ENCODE measurements around the gene DMKN.

DNA sequence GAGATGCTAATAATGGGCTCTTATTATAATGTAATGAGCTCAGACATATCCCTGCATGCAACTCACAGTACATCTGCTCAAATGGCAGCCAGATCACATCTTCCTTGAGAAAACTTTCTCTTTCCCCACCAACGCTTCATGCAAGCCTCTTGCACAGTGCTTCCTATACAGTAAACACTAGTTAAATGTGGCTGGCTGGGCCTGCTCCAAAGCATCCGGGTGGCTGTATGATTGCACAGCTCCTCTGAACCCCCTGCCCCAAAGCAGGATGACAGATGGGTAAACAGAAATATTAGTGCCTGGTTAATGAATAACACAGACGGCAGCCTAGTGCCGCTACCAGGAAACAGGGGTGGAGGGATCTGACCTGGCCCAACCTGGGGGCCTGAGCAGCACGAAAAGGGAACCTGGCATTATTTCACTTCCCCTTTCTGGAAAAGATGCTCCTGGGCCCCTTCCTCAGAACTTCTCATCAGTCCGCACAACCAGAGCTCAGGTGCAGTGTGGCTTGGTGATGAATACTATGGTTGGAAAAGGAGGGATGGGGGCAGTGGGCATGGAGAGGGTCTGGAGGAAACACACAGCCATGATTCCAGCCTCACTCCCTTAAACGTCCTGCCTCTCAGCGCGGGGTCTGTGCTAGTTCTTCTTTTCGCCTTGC lies 54.6 kb downstream of the DMKN start:
- TF ChIP-seq POLR2AphosphoS5 (IDR thresholded peaks at IDR 0.05; ENCODE audit: low read depth, low read length): no peak
- TF ChIP-seq POLR2A (IDR thresholded peaks at IDR 0.05; ENCODE audit: low read depth, low read length): no peak

Measured in GM12892 (cell line).